OCI-LY7 (cell line): ENCODE results near the gene NXPE1. TPM values are rescaled to one million over a fixed set of nuclear protein-coding genes. Genes with fewer than 3 reads are reported as not detected.

Experiments
- BruUV-seq: library from RNA; stranded (reverse); fragments of 400-500 nt; replicated peaks from 2 replicates; lab custom pipeline; 2021; lab: Mats Ljungman, UMichigan
- CTCF ChIA-PET: fragments of 300-600 bp; sonication (Branson Sonifier 250); formaldehyde crosslinking; loops from one replicate; lab custom pipeline; 2022; ENCODE audit warnings: antibody characterized with exemption; ENCODE audit not compliant: unreplicated experiment; lab: Charles Lee
- POLR2A ChIA-PET: fragments of 300-600 bp; sonication (Branson Sonifier 250); formaldehyde crosslinking; loops from one replicate; lab custom pipeline; 2022; ENCODE audit warnings: antibody characterized with exemption; lab: Charles Lee
- DNase-seq: peaks from one replicate; pipeline ENCODE4 v3.0.0-alpha.2; 2015; ENCODE audit warnings: low spot score
- H2AFZ ChIP-seq: fragments of 200-600 bp; sonication (generic), shearing (Covaris generic); 2 replicates; pipeline ENCODE4 v1.6.1; 2014; ENCODE audit warnings: mild to moderate bottlenecking, antibody characterized with exemption, low read length, moderate library complexity
- H3K27ac ChIP-seq: fragments of 200-600 bp; sonication (generic); 2 replicates; pipeline ENCODE4 v1.5.1; 2014; ENCODE audit warnings: mixed run types, low read depth, mild to moderate bottlenecking, moderate library complexity, low read length, inconsistent platforms; ENCODE audit not compliant: poor library complexity, severe bottlenecking
- H3K36me3 ChIP-seq: fragments of 200-600 bp; sonication (generic); 2 replicates; pipeline ENCODE4 v1.6.1; 2014; ENCODE audit warnings: mild to moderate bottlenecking, antibody characterized with exemption, low read length, moderate library complexity, mixed read lengths; ENCODE audit not compliant: insufficient read depth
- H3K4me1 ChIP-seq: fragments of 200-600 bp; sonication (generic); 2 replicates; pipeline ENCODE4 v1.5.1; 2014; ENCODE audit warnings: mild to moderate bottlenecking, low read length; ENCODE audit not compliant: insufficient read depth, poor library complexity, severe bottlenecking
- H3K4me2 ChIP-seq: fragments of 200-600 bp; sonication (generic); 2 replicates; pipeline ENCODE4 v1.6.1; 2014; ENCODE audit warnings: mild to moderate bottlenecking, low read length
- H3K4me3 ChIP-seq: fragments of 200-600 bp; sonication (generic); 2 replicates; pipeline ENCODE4 v1.5.1; 2014; ENCODE audit warnings: mild to moderate bottlenecking, low read depth, low read length; ENCODE audit not compliant: poor library complexity, severe bottlenecking
- H3K79me2 ChIP-seq: fragments of 200-600 bp; sonication (generic); 2 replicates; pipeline ENCODE4 v1.6.1; 2016; ENCODE audit warnings: low read depth, mild to moderate bottlenecking, low read length, moderate library complexity, mixed read lengths; ENCODE audit not compliant: insufficient read depth
- H3K9me2 ChIP-seq: fragments of 200-600 bp; sonication (generic); 2 replicates; pipeline ENCODE4 v1.6.1; 2016; ENCODE audit warnings: mild to moderate bottlenecking, low read length, mixed read lengths; ENCODE audit not compliant: insufficient read depth
- H3K9me3 ChIP-seq: fragments of 200-600 bp; sonication (generic); 2 replicates; pipeline ENCODE4 v1.6.1; 2014; ENCODE audit warnings: mild to moderate bottlenecking, mixed run types, low read length, mixed read lengths
- H4K20me1 ChIP-seq: fragments of 200-600 bp; sonication (generic); 2 replicates; pipeline ENCODE4 v1.6.1; 2014; ENCODE audit warnings: mild to moderate bottlenecking, antibody characterized with exemption, low read length, moderate library complexity, mixed read lengths; ENCODE audit not compliant: insufficient read depth
- CTCF ChIP-seq: fragments of 200-600 bp; sonication (generic); conservative IDR thresholded peaks from 2 replicates; pipeline ENCODE4 v1.5.1; 2014; ENCODE audit warnings: mild to moderate bottlenecking, antibody characterized with exemption, low read length, moderate library complexity, mixed read lengths
- EZH2phosphoT487 ChIP-seq: fragments of 200-600 bp; sonication (generic); IDR thresholded peaks from 2 replicates; pipeline ENCODE4 v1.6.1; 2018; ENCODE audit warnings: low read depth, borderline replicate concordance, mild to moderate bottlenecking, mixed run types, antibody characterized with exemption, low read length, moderate library complexity, mixed read lengths
- intact Hi-C: fragments of 100-400 bp; cut with micrococcal nuclease; formaldehyde crosslinking; loops from one replicate; pipeline ENCODE4 v1.10.0; 2022; ENCODE audit not compliant: unreplicated experiment
- total RNA-seq, 2 experiments: library from RNA; depleted of rRNA in 1 of 2; stranded (reverse); fragments of >200 nt in 1 of 2; shearing (Covaris generic) in 1 of 2; gene quantifications; 2 replicates each; pipeline ENCODE4 v1.2.3, GENCODE V29; 2014 to 2022

NXPE1 gene
- total RNA-seq, 2 experiments from 2014 or later, result not detected

GRCh38 chr11:114511538-114511937 lies 48.1 kb downstream of the NXPE1 start:
- H4K20me1 ChIP-seq, result no peaks in the 10 kb centered on the region
- H3K9me3 ChIP-seq, result no peaks in the 10 kb centered on the region
- intact Hi-C loops, result no loop called here
- H3K9me2 ChIP-seq, result no peaks in the 10 kb centered on the region
- H3K36me3 ChIP-seq, result no peaks in the 10 kb centered on the region
- H3K27ac ChIP-seq, result no peak overlapping the region
- ChIA-PET POLR2A (no interaction called here), CTCF (no interaction called here)
- no peak overlapping the region for H3K4me3 ChIP-seq
- BruUV-seq, result no TSS peak
- no peak for TF ChIP-seq EZH2phosphoT487
- no peak for TF ChIP-seq CTCF
- H3K4me2 ChIP-seq, result no peak overlapping the region
- no peaks in the 10 kb centered on the region for H3K79me2 ChIP-seq
- no peaks in the 10 kb centered on the region for H3K4me1 ChIP-seq
- no peak for DNase-seq
- no peak overlapping the region for H2AFZ ChIP-seq

- no TSS peak for BruUV-seq
- H3K9me2 ChIP-seq, result no peaks in the 10 kb centered on the region
- H3K9me3 ChIP-seq, result no peaks in the 10 kb centered on the region
- no peak overlapping the region for H3K4me2 ChIP-seq
- TF ChIP-seq CTCF, result no peak
- TF ChIP-seq EZH2phosphoT487, result no peak
- no peak overlapping the region for H3K4me3 ChIP-seq
- H4K20me1 ChIP-seq, result no peaks in the 10 kb centered on the region
- H3K36me3 ChIP-seq, result no peaks in the 10 kb centered on the region
- CTCF ChIA-PET, result no interaction called here
- no peak for DNase-seq
- intact Hi-C loops, result no loop called here
- no peak overlapping the region for H3K27ac ChIP-seq
- POLR2A ChIA-PET, result no interaction called here
- H2AFZ ChIP-seq, result no peak overlapping the region
- H3K79me2 ChIP-seq, result no peaks in the 10 kb centered on the region
- H3K4me1 ChIP-seq, result no peaks in the 10 kb centered on the region
Observed at GRCh38 chr11:114511079-114511478, 48.6 kb downstream of the NXPE1 start.

- Histone ChIP-seq H3K79me2 (no peaks in the 10 kb centered on the region), H3K9me3 (no peaks in the 10 kb centered on the region), H3K4me1 (no peaks in the 10 kb centered on the region), H3K27ac (no peak overlapping the region), H3K4me2 (no peak overlapping the region), H2AFZ (no peak overlapping the region), H3K9me2 (no peaks in the 10 kb centered on the region), H3K36me3 (no peaks in the 10 kb centered on the region), H3K4me3 (no peak overlapping the region), H4K20me1 (no peaks in the 10 kb centered on the region)
- DNase-seq, result no peak
- TF ChIP-seq EZH2phosphoT487 (no peak), CTCF (no peak)
- CTCF ChIA-PET, result no interaction called here
- no TSS peak for BruUV-seq
- POLR2A ChIA-PET, result interaction anchor here (1.0 kb wide), 1 partner anchor 10 kb away, joined by 4 read pairs; no protein-coding TSS in a partner anchor
- intact Hi-C loops, result no loop called here
Observed at GRCh38 chr11:114501901-114502300, 57.8 kb downstream of the NXPE1 start.
